Osteocyte (in vitro differentiated cells): ENCODE results near the gene BCL2L11. TPM values are rescaled to one million over a fixed set of nuclear protein-coding genes. Genes with fewer than 3 reads are reported as not detected.

Experiments
- DNase-seq: peaks from one replicate; pipeline ENCODE4 v3.0.0; 2021; ENCODE audit warnings: mixed read lengths; ENCODE audit not compliant: unreplicated experiment; ENCODE audit errors: extremely low spot score
- H3K27ac Mint-ChIP-seq: one replicate; pipeline ENCODE4 v1.8.0; 2021; ENCODE audit warnings: mild to moderate bottlenecking, mixed read lengths; ENCODE audit not compliant: unreplicated experiment
- H3K27me3 Mint-ChIP-seq: one replicate; pipeline ENCODE4 v1.8.0; 2021; ENCODE audit warnings: mixed read lengths; ENCODE audit not compliant: unreplicated experiment
- H3K36me3 Mint-ChIP-seq: one replicate; pipeline ENCODE4 v1.8.0; 2021; ENCODE audit warnings: mixed read lengths; ENCODE audit not compliant: unreplicated experiment
- H3K4me1 Mint-ChIP-seq: one replicate; pipeline ENCODE4 v1.8.0; 2021; ENCODE audit warnings: mixed read lengths; ENCODE audit not compliant: unreplicated experiment
- H3K4me3 Mint-ChIP-seq: one replicate; pipeline ENCODE4 v1.8.0; 2021; ENCODE audit warnings: mild to moderate bottlenecking, moderate library complexity, mixed read lengths; ENCODE audit not compliant: unreplicated experiment
- H3K9me3 Mint-ChIP-seq: one replicate; pipeline ENCODE4 v1.8.0; 2021; ENCODE audit warnings: mixed read lengths; ENCODE audit not compliant: unreplicated experiment
- CTCF ChIP-seq: fragments of 200-600 bp; sonication (generic); IDR thresholded peaks from 2 replicates; pipeline ENCODE4 v1.5.0; 2021; ENCODE audit warnings: antibody characterized with exemption, mild to moderate bottlenecking, moderate library complexity
- total RNA-seq: library from RNA; stranded (reverse); gene quantifications from 2 replicates; pipeline ENCODE4 v1.2.1, GENCODE V29; 2021

BCL2L11 gene
- total RNA-seq, 1 donor from 2014 or later = 38.9 TPM

- Mint-ChIP-seq H3K27me3 (no peaks in the 10 kb centered on the region), H3K4me3 (no peak overlapping the region)
- TF ChIP-seq CTCF = no peak
Observed at GRCh38 chr2:111216811-111217652, 96.3 kb downstream of the BCL2L11 start.

More at GRCh38 chr2:111216811-111217652, 96.3 kb downstream of the BCL2L11 start:
- Mint-ChIP-seq H3K27ac (no peak overlapping the region), H3K4me1 (peaks cover 16% of the 10 kb centered on the region), H3K9me3 (peaks cover 18% of the 10 kb centered on the region), H3K36me3 (peaks cover 31% of the 10 kb centered on the region)
- no peak for DNase-seq
